HepG2 (cell line): ENCODE data around the gene PSD4. TPM values are rescaled to one million over a fixed set of nuclear protein-coding genes. Genes with fewer than 3 reads are reported as not detected.

ENCODE experiments used
- ATRX ChIP-seq: sonication (generic); formaldehyde crosslinking; IDR thresholded peaks from 2 replicates; pipeline ENCODE4 v1.4.0; 2020; ENCODE audit warnings: missing genetic modification reagents, borderline replicate concordance
- ISL2 ChIP-seq: sonication (generic); formaldehyde crosslinking; IDR thresholded peaks from 2 replicates; pipeline ENCODE4 v1.5.0; 2020; ENCODE audit warnings: missing genetic modification reagents
- KAT2B ChIP-seq: fragments of 150-350 bp; IDR thresholded peaks from 2 replicates; pipeline ENCODE4 v1.6.1; 2014; ENCODE audit warnings: low read depth, low read length, borderline replicate concordance
- NAIF1 ChIP-seq: sonication (generic); formaldehyde crosslinking; IDR thresholded peaks from 2 replicates; pipeline ENCODE4 v1.5.0; 2020; ENCODE audit warnings: mild to moderate bottlenecking, missing genetic modification reagents, borderline replicate concordance
- NCOR1 ChIP-seq: fragments of 200-600 bp; sonication (generic); IDR thresholded peaks from 2 replicates; pipeline ENCODE4 v1.7.0; 2017; ENCODE audit warnings: antibody characterized with exemption, low read length, borderline replicate concordance
- NR3C1 ChIP-seq: sonication (generic); formaldehyde crosslinking; IDR thresholded peaks from 2 replicates; pipeline ENCODE4 v1.4.0; 2020; ENCODE audit warnings: missing genetic modification reagents
- PCBP2 ChIP-seq: fragments of 200-400 bp; formaldehyde crosslinking; optimal IDR thresholded peaks from 2 replicates; pipeline ENCODE3; 2018; ENCODE audit warnings: low read length, low read depth; ENCODE audit not compliant: poor library complexity, severe bottlenecking
- SATB2 ChIP-seq: sonication (generic); formaldehyde crosslinking; IDR thresholded peaks from 2 replicates; pipeline ENCODE4 v1.5.0; 2020; ENCODE audit warnings: missing genetic modification reagents
- TEAD2 ChIP-seq: sonication (generic); formaldehyde crosslinking; IDR thresholded peaks from 2 replicates; pipeline ENCODE4 v1.9.0; 2021; ENCODE audit warnings: missing genetic modification reagents
- TOE1 ChIP-seq: sonication (generic); formaldehyde crosslinking; IDR thresholded peaks from 2 replicates; pipeline ENCODE4 v1.4.0; 2020; ENCODE audit warnings: mild to moderate bottlenecking, missing genetic modification reagents
- TSC22D2 ChIP-seq: sonication (generic); formaldehyde crosslinking; IDR thresholded peaks from 2 replicates; pipeline ENCODE4 v1.5.1; 2020; ENCODE audit warnings: missing genetic modification reagents, mild to moderate bottlenecking, borderline replicate concordance
- ZBTB39 ChIP-seq: sonication (generic); formaldehyde crosslinking; IDR thresholded peaks from 2 replicates; pipeline ENCODE4 v1.5.0; 2020; ENCODE audit warnings: missing genetic modification reagents
- ZKSCAN1 ChIP-seq: fragments of 150-350 bp; IDR thresholded peaks from 2 replicates; pipeline ENCODE4 v1.6.1; 2014; ENCODE audit warnings: low read length
- ZNF12 ChIP-seq: sonication (generic); formaldehyde crosslinking; IDR thresholded peaks from 2 replicates; pipeline ENCODE4 v1.5.0; 2020; ENCODE audit warnings: missing genetic modification reagents
- ZNF121 ChIP-seq: sonication (generic); formaldehyde crosslinking; IDR thresholded peaks from 2 replicates; pipeline ENCODE4 v1.5.0; 2020; ENCODE audit warnings: mild to moderate bottlenecking, missing genetic modification reagents
- ZNF292 ChIP-seq: sonication (generic); formaldehyde crosslinking; IDR thresholded peaks from 2 replicates; pipeline ENCODE4 v1.8.1; 2022; ENCODE audit warnings: mild to moderate bottlenecking, low read depth, missing genetic modification reagents, borderline replicate concordance
- ZNF543 ChIP-seq: sonication (generic); formaldehyde crosslinking; IDR thresholded peaks from 2 replicates; pipeline ENCODE4 v1.4.0; 2020; ENCODE audit warnings: mild to moderate bottlenecking, missing genetic modification reagents
- ZNF614 ChIP-seq: IDR thresholded peaks from 2 replicates; pipeline ENCODE4 v1.6.1; 2018; ENCODE audit warnings: missing biosample characterization, missing genetic modification reagents, inconsistent platforms, borderline replicate concordance
- ZNF709 ChIP-seq: sonication (generic); formaldehyde crosslinking; IDR thresholded peaks from 2 replicates; pipeline ENCODE4 v1.5.0; 2020; ENCODE audit warnings: mild to moderate bottlenecking, missing genetic modification reagents
- ZNF772 ChIP-seq: sonication (generic); formaldehyde crosslinking; IDR thresholded peaks from 2 replicates; pipeline ENCODE4 v1.5.0; 2020; ENCODE audit warnings: mild to moderate bottlenecking, missing genetic modification reagents
- ZSCAN9 ChIP-seq: IDR thresholded peaks from 2 replicates; pipeline ENCODE4 v1.6.1; 2016; ENCODE audit warnings: borderline replicate concordance
- polyA plus RNA-seq, 8 experiments: library from polyadenylated mRNA; depleted of rRNA in 3 of 8; stranded (reverse) in 7 of 8; unstranded in 1 of 8; fragments of >200 nt; fragmentation: Illumina TruSeq in 4 of 8; extraction: Trizol in 4 of 8; gene quantifications; 2 replicates each; pipeline versions ENCODE4 v1.2.1 to v1.2.3, GENCODE V29; 2011 to 2016; ENCODE audit warnings: low read depth in 4 of 8, missing spikeins in 1 of 8, mixed read lengths in 1 of 8; ENCODE audit not compliant: insufficient read depth in 1 of 8
- total RNA-seq, 5 experiments: library from RNA; depleted of rRNA; stranded (reverse); fragments of >200 nt; fragmentation: Illumina TruSeq; extraction: Trizol; gene quantifications; 2 replicates each; pipeline ENCODE4 v1.2.3, GENCODE V29; 2016; ENCODE audit warnings: low read depth in 1 of 5
- TF ChIP-seq, protein P1 (sequence below): sonication (generic); formaldehyde crosslinking; IDR thresholded peaks from 2 replicates; pipeline ENCODE4 v1.4.0; 2020; ENCODE audit warnings: missing genetic modification reagents
- TF ChIP-seq, protein P2 (sequence below): IDR thresholded peaks from 2 replicates; pipeline ENCODE4 v1.6.1; 2016; ENCODE audit warnings: missing compliant biosample characterization, missing genetic modification reagents, borderline replicate concordance

The PSD4 gene
- total and polyA plus RNA-seq, 2 of the 13 experiments (the other 11 are each of a cell fraction or from before 2014, with no cell fraction given): 5.8 to 9.4 TPM

DNA sequence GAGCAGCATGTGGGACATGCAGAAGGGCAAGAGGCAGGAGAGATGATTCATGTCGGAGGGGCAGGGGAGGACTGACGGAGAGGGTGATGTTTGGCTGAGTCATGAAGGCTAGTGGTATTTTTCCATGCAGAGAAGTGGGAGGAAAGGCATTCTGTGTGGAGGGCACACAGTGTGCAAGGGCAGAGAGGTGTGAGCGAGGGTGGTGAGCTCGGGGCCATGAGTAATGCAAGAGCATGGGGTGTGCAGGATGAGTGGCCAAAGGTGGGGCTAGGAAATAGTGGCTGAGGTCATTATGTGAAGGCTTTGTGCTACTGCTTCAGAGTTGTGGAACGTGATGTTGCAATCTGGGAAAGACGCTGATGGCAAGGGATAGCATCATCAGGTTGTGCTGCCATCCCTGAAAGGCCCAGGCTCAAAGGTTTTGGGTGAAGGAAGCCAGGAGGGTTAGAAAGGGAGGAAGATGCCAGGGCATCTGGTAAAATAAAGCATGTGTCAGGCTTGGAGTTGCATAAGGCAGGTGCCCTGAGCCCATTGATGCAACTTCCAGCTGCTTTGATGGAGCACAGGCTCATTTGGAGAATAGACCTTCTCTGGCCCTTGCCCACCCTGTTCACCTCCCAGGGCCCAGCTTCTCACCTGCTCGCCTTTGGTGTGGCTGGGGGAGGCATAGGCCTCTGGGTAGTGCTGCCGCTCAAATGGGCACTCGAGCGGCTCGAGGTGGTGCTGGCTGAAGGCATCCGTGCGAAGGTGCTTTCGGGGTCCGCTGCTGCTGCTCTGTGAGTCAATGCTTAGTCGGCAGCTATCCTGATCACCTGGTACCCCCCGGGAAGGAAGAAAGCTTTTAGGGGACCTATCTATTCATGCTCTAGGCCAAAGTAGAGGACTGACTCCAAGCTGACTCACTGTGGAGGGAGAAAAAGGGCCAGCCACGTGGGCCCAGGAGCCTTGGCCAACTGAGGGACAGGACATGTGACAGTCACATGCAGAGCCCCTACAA lies 67.4 kb downstream of the PSD4 start (continued):
- TF ChIP-seq, protein P1, sequence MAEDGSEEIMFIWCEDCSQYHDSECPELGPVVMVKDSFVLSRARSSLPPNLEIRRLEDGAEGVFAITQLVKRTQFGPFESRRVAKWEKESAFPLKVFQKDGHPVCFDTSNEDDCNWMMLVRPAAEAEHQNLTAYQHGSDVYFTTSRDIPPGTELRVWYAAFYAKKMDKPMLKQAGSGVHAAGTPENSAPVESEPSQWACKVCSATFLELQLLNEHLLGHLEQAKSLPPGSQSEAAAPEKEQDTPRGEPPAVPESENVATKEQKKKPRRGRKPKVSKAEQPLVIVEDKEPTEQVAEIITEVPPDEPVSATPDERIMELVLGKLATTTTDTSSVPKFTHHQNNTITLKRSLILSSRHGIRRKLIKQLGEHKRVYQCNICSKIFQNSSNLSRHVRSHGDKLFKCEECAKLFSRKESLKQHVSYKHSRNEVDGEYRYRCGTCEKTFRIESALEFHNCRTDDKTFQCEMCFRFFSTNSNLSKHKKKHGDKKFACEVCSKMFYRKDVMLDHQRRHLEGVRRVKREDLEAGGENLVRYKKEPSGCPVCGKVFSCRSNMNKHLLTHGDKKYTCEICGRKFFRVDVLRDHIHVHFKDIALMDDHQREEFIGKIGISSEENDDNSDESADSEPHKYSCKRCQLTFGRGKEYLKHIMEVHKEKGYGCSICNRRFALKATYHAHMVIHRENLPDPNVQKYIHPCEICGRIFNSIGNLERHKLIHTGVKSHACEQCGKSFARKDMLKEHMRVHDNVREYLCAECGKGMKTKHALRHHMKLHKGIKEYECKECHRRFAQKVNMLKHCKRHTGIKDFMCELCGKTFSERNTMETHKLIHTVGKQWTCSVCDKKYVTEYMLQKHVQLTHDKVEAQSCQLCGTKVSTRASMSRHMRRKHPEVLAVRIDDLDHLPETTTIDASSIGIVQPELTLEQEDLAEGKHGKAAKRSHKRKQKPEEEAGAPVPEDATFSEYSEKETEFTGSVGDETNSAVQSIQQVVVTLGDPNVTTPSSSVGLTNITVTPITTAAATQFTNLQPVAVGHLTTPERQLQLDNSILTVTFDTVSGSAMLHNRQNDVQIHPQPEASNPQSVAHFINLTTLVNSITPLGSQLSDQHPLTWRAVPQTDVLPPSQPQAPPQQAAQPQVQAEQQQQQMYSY (CRISPR knock-in tag): no peak
- peak; percentile 70 for TF ChIP-seq ZNF12 (CRISPR knock-in tag)
- TF ChIP-seq NR3C1 (CRISPR knock-in tag): no peak
- peak; percentile 43; the same call in 1 of the 2 replicates for TF ChIP-seq ZKSCAN1
- TF ChIP-seq ATRX (CRISPR knock-in tag): no peak
- TF ChIP-seq SATB2 (CRISPR knock-in tag): no peak
- TF ChIP-seq TOE1 (CRISPR knock-in tag): no peak
- TF ChIP-seq ISL2: no peak
- TF ChIP-seq ZNF121: no peak
- 0 out of 2 replicates have a peak, but pooled peaks have one; percentile 49 for TF ChIP-seq ZSCAN9
- no peak; the same call in 1 of the 2 replicates for TF ChIP-seq ZNF292 (CRISPR knock-in tag)
- no peak for TF ChIP-seq ZBTB39
- TF ChIP-seq NAIF1 (CRISPR knock-in tag): no peak
- peak; percentile 16; the same call in 1 of the 2 replicates for TF ChIP-seq ZNF614 (CRISPR knock-in tag)
- no peak for TF ChIP-seq PCBP2
- TF ChIP-seq NCOR1: no peak
- TF ChIP-seq KAT2B: no peak
- no peak for TF ChIP-seq ZNF543
- TF ChIP-seq ZNF772 (CRISPR knock-in tag): no peak
- no peak for TF ChIP-seq TSC22D2 (CRISPR knock-in tag)
- no peak for TF ChIP-seq TEAD2
- 0 out of 2 replicates have a peak, but pooled peaks have one; percentile 29 for TF ChIP-seq ZNF709 (CRISPR knock-in tag)
- TF ChIP-seq, protein P2, sequence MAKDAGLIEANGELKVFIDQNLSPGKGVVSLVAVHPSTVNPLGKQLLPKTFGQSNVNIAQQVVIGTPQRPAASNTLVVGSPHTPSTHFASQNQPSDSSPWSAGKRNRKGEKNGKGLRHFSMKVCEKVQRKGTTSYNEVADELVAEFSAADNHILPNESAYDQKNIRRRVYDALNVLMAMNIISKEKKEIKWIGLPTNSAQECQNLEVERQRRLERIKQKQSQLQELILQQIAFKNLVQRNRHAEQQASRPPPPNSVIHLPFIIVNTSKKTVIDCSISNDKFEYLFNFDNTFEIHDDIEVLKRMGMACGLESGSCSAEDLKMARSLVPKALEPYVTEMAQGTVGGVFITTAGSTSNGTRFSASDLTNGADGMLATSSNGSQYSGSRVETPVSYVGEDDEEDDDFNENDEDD (CRISPR knock-in tag): no peak
